ENCODE data around the gene ZSWIM6. TPM values are rescaled to one million over a fixed set of nuclear protein-coding genes. Genes with fewer than 3 reads are reported as not detected.
"Not testable (repeated sequence)": the region's sequence is repeated elsewhere in the genome, so short reads cannot be mapped to it uniquely, and the experiment has no call there.

The ZSWIM6 gene
- total RNA-seq, 2 experiments from 2014 or later: 5.5 to 5.7 TPM

DNA sequence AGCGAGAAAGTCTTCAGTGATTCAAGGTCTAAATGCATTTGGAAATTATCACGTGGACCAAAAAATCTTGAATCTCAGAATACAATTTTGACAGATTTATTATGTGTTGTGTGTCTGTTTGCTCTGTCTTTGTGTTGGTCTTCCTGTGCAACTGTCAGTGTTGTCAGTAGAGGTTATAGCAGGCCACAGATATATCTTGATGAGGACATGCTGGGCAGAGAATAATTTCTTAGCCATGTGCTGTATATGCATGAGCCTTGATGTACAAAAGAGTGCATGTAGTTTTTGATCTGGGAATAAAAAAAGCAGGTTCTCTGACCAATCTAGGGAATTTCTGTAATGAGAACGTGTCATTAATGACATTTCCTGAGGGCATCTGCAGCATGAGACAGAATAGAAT lies 57.6 kb downstream of the ZSWIM6 start:
- Mint-ChIP-seq H3K27me3 (no peaks in the 10 kb centered on the region), H3K36me3 (peaks cover 11% of the 10 kb centered on the region), H3K4me1 (ENCODE audit: low read depth) (peaks cover 6% of the 10 kb centered on the region), H3K9me3 (no peaks in the 10 kb centered on the region), H3K4me3 (no peak overlapping the region), H3K27ac (no peak overlapping the region)
- intact Hi-C loops (cut with micrococcal nuclease): no loop called here
- DNase-seq: no peak
- ChIA-PET POLR2A (no interaction called here), CTCF (no interaction called here)

DNA sequence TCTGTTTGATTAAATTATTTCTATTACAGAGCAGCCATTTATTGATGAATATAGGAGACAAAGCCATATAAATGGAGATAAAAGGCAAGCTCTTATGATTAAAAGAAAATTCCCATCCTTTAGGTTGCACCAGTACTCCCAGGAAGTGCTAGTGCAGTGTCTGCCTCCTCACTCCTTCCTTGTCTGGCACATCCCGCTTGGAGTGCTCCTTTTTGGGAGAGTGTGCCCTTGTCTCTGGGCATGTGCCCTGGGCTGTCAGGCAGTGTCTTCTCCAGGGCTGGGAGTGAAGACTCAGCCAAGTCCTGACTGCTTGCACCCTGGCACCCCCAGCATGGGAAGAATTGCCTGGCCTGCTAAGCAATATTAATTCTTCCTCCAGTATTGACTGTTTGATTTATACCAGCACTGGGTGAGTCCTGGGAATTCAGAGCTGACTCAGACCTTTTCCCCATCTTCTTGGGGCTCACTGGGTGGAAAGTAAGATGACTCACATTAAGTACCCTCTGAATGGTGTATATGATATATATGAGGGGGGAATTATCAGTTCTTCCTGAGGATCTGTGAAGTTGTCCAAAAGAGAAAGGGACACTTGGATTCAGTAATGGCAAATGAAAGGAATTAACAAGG lies 62.1 kb downstream of the ZSWIM6 start:
- Mint-ChIP-seq H3K27ac (no peak overlapping the region), H3K9me3 (no peaks in the 10 kb centered on the region), H3K27me3 (no peaks in the 10 kb centered on the region), H3K4me1 (ENCODE audit: low read depth) (no peaks in the 10 kb centered on the region), H3K36me3 (peaks cover 11% of the 10 kb centered on the region), H3K4me3 (no peak overlapping the region)
- no peak for DNase-seq
- CTCF ChIA-PET: no interaction called here
- intact Hi-C loops (cut with micrococcal nuclease): no loop called here
- POLR2A ChIA-PET: no interaction called here

DNA sequence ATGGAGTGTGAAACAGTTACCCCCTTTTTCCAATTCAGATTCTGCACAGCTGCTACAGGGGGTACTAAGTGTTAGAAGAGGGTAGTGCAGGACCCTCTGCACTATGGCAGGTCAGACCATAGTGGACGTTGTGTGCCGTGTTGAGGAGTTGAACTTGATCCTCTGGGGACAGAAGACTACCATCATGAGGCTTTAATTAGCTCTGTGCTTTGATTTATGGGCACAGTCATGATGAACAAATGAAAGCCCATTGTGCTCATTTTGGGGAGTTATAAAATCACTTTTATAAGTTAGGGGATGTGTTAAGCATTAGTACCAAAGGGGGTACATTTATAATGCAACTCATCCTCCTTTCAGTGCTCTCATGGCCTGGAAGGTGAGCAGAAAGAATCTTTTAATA lies 62.7 kb downstream of the ZSWIM6 start:
- intact Hi-C loops (cut with micrococcal nuclease): no loop called here
- Mint-ChIP-seq H3K27me3 (no peaks in the 10 kb centered on the region), H3K9me3 (no peaks in the 10 kb centered on the region), H3K36me3 (peaks cover 11% of the 10 kb centered on the region), H3K27ac (no peak overlapping the region), H3K4me1 (ENCODE audit: low read depth) (peaks cover 3% of the 10 kb centered on the region), H3K4me3 (no peak overlapping the region)
- POLR2A ChIA-PET: no interaction called here
- CTCF ChIA-PET: no interaction called here
- no peak for DNase-seq

DNA sequence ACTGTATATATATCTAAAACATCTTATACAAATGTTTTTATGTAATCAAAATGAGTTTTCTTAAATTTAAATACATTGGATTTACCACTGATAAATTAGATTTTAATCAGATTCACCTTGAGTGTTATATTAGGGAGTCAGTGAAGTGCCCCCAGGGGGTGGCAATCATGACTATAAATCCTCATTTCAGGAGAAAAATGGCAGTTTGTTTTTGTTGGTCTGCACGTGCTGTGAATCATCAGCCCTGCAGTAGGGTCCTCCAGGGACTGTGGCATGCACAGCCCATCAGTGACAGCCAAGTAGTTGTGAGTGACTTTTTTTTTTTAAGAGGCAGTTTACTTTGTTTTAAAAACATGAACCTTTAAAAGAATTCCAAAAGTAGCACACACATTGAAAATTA lies 65.2 kb downstream of the ZSWIM6 start:
- intact Hi-C loops (cut with micrococcal nuclease): no loop called here
- ChIA-PET POLR2A (no interaction called here), CTCF (no interaction called here)
- no peaks in the 10 kb centered on the region for H3K27me3 Mint-ChIP-seq
- no peak for DNase-seq
- H3K9me3 Mint-ChIP-seq: no peaks in the 10 kb centered on the region
- no peak overlapping the region for H3K27ac Mint-ChIP-seq
- H3K4me1 Mint-ChIP-seq (ENCODE audit: low read depth): peaks cover 13% of the 10 kb centered on the region
- no peak overlapping the region for H3K4me3 Mint-ChIP-seq
- no peaks in the 10 kb centered on the region for H3K36me3 Mint-ChIP-seq

DNA sequence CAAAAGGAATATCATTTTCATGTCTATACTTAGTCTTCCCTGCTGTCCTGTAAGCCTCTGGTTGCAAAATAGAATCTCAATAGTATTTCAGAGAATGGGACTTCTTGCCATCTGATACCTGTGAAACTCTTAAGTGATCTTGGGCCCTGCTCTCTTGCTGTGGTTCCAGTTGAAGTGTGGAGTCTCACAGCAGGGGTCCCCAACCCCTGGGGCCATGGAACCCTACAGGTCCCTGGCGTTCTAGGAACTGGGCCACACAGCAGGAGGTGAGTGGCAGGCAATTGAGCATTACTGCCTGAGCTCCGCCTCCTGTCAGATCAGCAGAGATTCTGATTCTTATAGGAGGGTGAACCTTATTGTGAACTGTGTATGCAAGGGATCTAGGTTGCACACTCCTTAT lies 65.9 kb downstream of the ZSWIM6 start:
- Mint-ChIP-seq H3K27ac (no peak overlapping the region), H3K27me3 (no peaks in the 10 kb centered on the region), H3K4me3 (no peak overlapping the region), H3K9me3 (no peaks in the 10 kb centered on the region), H3K36me3 (no peaks in the 10 kb centered on the region), H3K4me1 (ENCODE audit: low read depth) (peaks cover 17% of the 10 kb centered on the region)
- ChIA-PET CTCF (no interaction called here), POLR2A (no interaction called here)
- intact Hi-C loops (cut with micrococcal nuclease): no loop called here
- no peak for DNase-seq

DNA sequence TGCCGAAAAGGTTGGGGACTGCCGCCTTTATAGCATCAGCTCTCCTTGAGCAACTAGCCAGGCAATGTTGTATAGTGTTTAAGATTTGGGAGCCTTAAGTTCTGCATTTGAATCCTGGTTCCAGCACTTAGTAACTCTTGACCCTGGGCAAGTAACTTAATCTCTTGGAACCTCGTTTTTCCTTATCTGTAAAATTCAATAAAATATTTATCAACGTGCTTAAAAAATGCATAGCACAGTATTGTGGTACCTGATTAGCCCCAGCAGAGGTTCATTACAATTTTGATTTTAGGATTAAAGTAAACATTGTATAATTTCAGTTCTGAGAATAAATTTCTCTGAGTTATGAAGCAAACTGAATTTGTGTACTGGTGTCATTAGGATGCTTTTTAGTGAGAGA lies 66.4 kb downstream of the ZSWIM6 start:
- intact Hi-C loops (cut with micrococcal nuclease): no loop called here
- ChIA-PET POLR2A (no interaction called here), CTCF (no interaction called here)
- H3K27ac Mint-ChIP-seq: no peak overlapping the region
- no peaks in the 10 kb centered on the region for H3K9me3 Mint-ChIP-seq
- no peaks in the 10 kb centered on the region for H3K27me3 Mint-ChIP-seq
- no peak for DNase-seq
- no peaks in the 10 kb centered on the region for H3K36me3 Mint-ChIP-seq
- peaks cover 18% of the 10 kb centered on the region for H3K4me1 Mint-ChIP-seq (ENCODE audit: low read depth)
- no peak overlapping the region for H3K4me3 Mint-ChIP-seq

DNA sequence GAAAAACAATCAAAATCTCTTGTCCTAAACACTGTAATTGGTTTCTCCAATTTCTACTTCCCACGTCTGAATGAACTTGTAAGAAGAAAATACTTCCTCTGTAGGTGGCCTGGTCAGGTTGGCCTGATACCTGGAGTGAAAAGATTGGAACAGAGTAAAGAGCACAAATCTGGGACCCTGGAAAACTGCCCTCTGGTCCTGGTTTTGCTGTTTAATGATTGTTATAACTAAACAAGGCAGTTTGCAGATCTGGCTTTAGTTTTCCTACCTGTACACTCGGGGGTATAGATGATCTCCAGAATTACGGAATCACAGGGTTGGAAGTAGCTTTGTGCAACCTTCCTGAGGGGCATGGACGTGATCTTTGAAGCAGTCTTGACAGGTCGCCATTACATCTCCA lies 67.6 kb downstream of the ZSWIM6 start:
- DNase-seq: no peak
- Mint-ChIP-seq H3K9me3 (no peaks in the 10 kb centered on the region), H3K27me3 (no peaks in the 10 kb centered on the region), H3K4me3 (no peak overlapping the region), H3K36me3 (no peaks in the 10 kb centered on the region), H3K27ac (no peak overlapping the region), H3K4me1 (ENCODE audit: low read depth) (peaks cover 18% of the 10 kb centered on the region)
- CTCF ChIA-PET: no interaction called here
- intact Hi-C loops (cut with micrococcal nuclease): no loop called here
- POLR2A ChIA-PET: interaction anchor here (1.0 kb wide), 1 partner anchor 9 kb away, joined by 3 read pairs; no protein-coding TSS in a partner anchor

DNA sequence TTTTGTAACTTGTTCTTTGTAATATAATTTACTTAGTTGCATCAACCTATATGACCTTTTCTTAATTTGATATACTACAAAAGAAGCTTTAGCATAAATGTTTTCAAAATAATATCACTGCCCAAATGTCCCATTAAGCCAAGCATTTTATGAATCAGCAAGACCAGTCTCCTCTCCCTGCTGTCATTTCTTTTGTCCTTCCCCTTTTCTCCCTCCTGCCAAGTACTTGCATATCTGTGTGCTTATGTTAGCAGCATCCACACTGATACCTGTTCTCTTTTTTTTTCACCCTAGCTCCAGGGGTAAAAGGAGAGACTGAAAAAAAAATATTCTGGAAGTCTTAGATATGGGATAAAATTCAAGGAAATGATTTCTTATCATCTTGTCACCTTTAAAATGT lies 69.7 kb downstream of the ZSWIM6 start:
- no peaks in the 10 kb centered on the region for H3K36me3 Mint-ChIP-seq
- H3K4me1 Mint-ChIP-seq (ENCODE audit: low read depth): peaks cover 24% of the 10 kb centered on the region
- H3K27me3 Mint-ChIP-seq: no peaks in the 10 kb centered on the region
- DNase-seq: no peak
- H3K9me3 Mint-ChIP-seq: no peaks in the 10 kb centered on the region
- H3K27ac Mint-ChIP-seq: no peak overlapping the region
- no peak overlapping the region for H3K4me3 Mint-ChIP-seq
- intact Hi-C loops (cut with micrococcal nuclease): no loop called here
- CTCF ChIA-PET: interaction anchor here (1.0 kb wide), 1 partner anchor 256 kb away, joined by 4 read pairs; no protein-coding TSS in a partner anchor
- POLR2A ChIA-PET: interaction anchor here (1.2 kb wide), 1 partner anchor 239 kb away, joined by 3 read pairs; the partner anchor contains the start of gene SMIM15

DNA sequence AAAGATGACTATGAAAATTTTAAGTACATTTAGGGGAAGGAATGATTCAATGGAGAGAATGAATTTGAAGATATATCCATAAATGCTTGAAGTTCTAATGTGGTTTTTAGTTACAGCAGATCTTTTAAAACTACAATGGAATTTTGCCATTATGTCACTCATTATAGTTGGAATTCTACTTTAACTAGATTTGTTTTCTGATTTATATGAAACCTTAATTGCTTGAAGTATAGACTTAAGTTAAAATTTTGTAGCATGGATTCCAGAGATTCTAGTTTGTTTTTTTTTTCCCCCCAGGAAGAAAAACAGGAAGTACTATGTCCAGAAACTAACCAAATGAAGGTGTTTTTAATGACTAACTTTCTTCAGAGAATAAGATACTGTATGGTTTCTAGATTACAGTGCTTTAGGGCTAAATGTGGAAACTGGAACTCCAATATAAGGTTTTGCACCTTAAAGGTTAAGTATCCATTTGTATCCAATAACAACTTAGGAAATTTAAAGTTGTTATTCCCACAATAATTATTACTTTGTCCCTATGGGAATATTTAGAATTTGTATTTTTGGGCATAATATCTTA lies 70.3 kb downstream of the ZSWIM6 start:
- POLR2A ChIA-PET: interaction anchor here (1.2 kb wide), 1 partner anchor 240 kb away, joined by 3 read pairs; the partner anchor contains the start of gene SMIM15
- CTCF ChIA-PET: interaction anchor here (1.0 kb wide), 1 partner anchor 255 kb away, joined by 4 read pairs; no protein-coding TSS in a partner anchor
- H3K9me3 Mint-ChIP-seq: no peaks in the 10 kb centered on the region
- H3K36me3 Mint-ChIP-seq: no peaks in the 10 kb centered on the region
- peaks cover 24% of the 10 kb centered on the region for H3K4me1 Mint-ChIP-seq (ENCODE audit: low read depth)
- DNase-seq: no peak
- intact Hi-C loops (cut with micrococcal nuclease): no loop called here
- no peaks in the 10 kb centered on the region for H3K27me3 Mint-ChIP-seq
- H3K4me3 Mint-ChIP-seq: no peak overlapping the region
- H3K27ac Mint-ChIP-seq: no peak overlapping the region

DNA sequence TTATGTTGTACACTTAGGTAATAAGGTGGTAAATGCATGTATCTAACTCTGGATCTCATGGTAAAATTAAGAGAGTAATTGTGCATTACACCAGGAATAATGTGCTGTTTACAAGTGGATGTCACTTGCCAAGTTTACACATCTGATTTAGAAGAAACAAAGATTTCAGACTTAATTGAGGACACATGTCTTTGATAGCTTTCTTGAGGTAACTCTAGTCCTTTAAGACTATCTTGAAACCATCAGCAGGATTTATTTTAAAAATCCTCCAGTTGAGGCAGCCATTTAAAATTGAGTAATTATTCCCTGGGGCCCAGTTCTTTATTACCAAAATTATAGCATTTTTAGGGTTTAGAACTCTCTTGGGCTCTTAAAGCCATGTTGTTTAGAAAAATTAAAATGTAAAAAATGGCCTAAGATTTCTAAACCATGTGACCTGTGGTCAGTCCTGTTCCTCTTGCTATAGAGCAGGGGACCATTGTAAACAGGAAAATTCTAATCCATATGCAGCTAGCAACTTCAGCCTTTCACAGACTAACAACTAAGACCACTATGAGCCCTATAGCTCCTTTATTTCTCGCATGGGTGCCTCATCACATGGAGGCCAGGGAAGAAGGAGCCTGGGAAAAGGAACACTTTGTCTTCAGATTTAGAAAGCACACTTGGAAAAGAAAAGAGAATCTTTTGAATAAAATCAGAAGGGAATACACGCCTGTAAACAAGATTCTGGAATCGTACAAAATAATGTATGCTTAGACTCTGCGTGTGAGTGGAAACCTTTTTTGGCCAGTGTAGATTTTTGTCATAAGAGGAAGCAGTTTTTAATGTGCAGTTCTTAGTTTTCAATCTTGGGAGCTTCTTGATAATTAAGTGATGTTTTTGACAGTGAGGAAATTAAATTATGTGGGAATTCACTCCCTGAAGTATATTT lies 71.2 kb downstream of the ZSWIM6 start:
- Mint-ChIP-seq H3K4me3 (no peak overlapping the region), H3K27me3 (no peaks in the 10 kb centered on the region), H3K4me1 (ENCODE audit: low read depth) (peaks cover 30% of the 10 kb centered on the region), H3K9me3 (no peaks in the 10 kb centered on the region), H3K36me3 (no peaks in the 10 kb centered on the region), H3K27ac (no peak overlapping the region)
- CTCF ChIA-PET: no interaction called here
- intact Hi-C loops (cut with micrococcal nuclease): no loop called here
- no peak for DNase-seq
- POLR2A ChIA-PET: no interaction called here

DNA sequence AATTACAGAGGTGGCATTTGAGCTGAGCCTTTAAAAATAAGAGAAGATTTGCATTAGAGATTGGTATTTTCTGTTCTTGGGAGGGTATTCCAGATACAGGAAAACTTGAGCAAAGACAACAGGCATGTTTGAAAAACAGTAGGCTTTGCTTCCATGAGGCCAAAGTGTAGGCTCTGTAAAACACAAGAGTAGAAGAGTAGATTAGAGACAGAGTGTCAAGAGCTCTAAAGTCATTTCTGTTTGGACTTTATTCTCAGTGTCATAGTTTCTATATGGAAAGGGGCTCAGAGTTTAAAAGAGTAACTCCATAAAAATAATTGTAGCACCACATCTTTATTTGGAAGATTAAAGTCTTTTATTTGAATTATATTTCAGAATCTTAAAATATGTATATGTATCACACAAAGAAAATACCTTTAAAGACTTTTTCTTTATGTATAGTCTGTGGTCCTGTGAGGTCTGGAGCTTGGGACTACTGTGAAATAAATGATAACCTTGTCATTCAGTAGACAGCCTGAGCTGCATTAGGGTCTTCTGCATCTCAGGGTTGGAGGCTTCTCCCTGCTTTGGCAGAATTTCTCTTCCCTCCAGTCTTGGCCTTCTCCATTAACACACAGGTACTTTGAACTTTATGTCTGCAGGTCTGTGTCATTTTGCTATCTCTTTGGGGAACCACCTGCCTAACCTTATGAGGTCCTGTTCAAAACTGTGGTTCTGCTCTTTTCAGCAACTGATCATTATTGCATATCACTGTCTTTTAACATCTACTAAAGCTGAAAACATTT lies 73.6 kb downstream of the ZSWIM6 start:
- ChIA-PET POLR2A (no interaction called here), CTCF (no interaction called here)
- DNase-seq: no peak
- Mint-ChIP-seq H3K27me3 (no peaks in the 10 kb centered on the region), H3K27ac (no peak overlapping the region), H3K4me1 (ENCODE audit: low read depth) (peaks cover 42% of the 10 kb centered on the region), H3K36me3 (no peaks in the 10 kb centered on the region), H3K4me3 (no peak overlapping the region), H3K9me3 (no peaks in the 10 kb centered on the region)
- intact Hi-C loops (cut with micrococcal nuclease): loop anchor here (5.0 kb wide), 3 partner anchors 123 to 243 kb away; partner anchors contain the start of gene SMIM15

DNA sequence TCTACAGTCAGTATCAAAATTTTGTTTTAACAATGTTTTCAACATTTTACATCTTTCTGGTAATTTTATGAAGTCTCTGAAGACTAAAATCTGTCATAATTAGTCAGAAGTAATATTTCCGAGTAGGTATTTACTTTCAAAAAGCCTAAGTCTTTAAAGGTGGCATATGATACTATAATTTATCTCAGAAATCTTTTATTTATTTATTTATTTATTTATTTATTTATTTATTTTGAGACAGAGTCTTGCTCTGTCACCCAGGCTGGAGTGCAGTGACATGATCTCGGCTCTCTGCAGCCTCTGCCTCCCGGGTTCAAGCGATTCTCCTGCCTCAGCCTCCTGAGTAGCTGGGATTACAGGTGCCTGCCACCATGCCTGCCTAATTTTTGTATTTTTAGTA lies 74.4 kb downstream of the ZSWIM6 start:
- CTCF ChIA-PET, H3K9me3 Mint-ChIP-seq, DNase-seq, H3K27ac Mint-ChIP-seq, H3K4me3 Mint-ChIP-seq, POLR2A ChIA-PET, H3K27me3 Mint-ChIP-seq, H3K36me3 Mint-ChIP-seq: not testable (repeated sequence)
- intact Hi-C loops (cut with micrococcal nuclease): loop anchor here (5.0 kb wide), 3 partner anchors 124 to 244 kb away; partner anchors contain the start of gene SMIM15
- peaks cover 42% of the 10 kb centered on the region for H3K4me1 Mint-ChIP-seq (ENCODE audit: low read depth)

All from activated CD4-positive, alpha-beta memory T cell treated with anti-CD3 and anti-CD28 coated beads for 36 hours (primary cell).